GM19438 (cell line): ENCODE measurements around the gene MPPED2.
"Not testable (repeated sequence)": the region's sequence is repeated elsewhere in the genome, so short reads cannot be mapped to it uniquely, and the experiment has no call there.

Experiments
- ATAC-seq: cut with Tn5 transposase; IDR thresholded peaks from one replicate; pipeline ENCODE4 v1.9.1; 2021; ENCODE audit warnings: low read depth; ENCODE audit not compliant: unreplicated experiment

Gene MPPED2

GRCh38 chr11:30579415-30580175 is 6.6 kb downstream of the MPPED2 start:
- ATAC-seq = no peak

- ATAC-seq = no peak
Measured at GRCh38 chr11:30578406-30578805, 7.7 kb downstream of the MPPED2 start.

GRCh38 chr11:30573951-30574350 is 12.2 kb downstream of the MPPED2 start:
- ATAC-seq = no peak

- ATAC-seq = no peak
Measured at GRCh38 chr11:30568931-30569330, 17.2 kb downstream of the MPPED2 start.

GRCh38 chr11:30567644-30568043 is 18.5 kb downstream of the MPPED2 start:
- no peak for ATAC-seq

GRCh38 chr11:30567120-30567519 is 19.0 kb downstream of the MPPED2 start:
- no peak for ATAC-seq

- ATAC-seq = no peak
Measured at GRCh38 chr11:30566482-30566881, 19.7 kb downstream of the MPPED2 start.

- ATAC-seq = no peak
Measured at GRCh38 chr11:30565027-30565426, 21.1 kb downstream of the MPPED2 start.

GRCh38 chr11:30561691-30562415 is 24.3 kb downstream of the MPPED2 start:
- ATAC-seq = no peak

- ATAC-seq = no peak
Measured at GRCh38 chr11:30560206-30561106, 25.7 kb downstream of the MPPED2 start.

GRCh38 chr11:30559004-30559403 is 27.1 kb downstream of the MPPED2 start:
- no peak for ATAC-seq

GRCh38 chr11:30554587-30554986 is 31.6 kb downstream of the MPPED2 start:
- ATAC-seq = not testable (repeated sequence)

GRCh38 chr11:30553521-30554110 is 32.5 kb downstream of the MPPED2 start:
- no peak for ATAC-seq

GRCh38 chr11:30552839-30553238 is 33.3 kb downstream of the MPPED2 start:
- no peak for ATAC-seq

- ATAC-seq = no peak
Measured at GRCh38 chr11:30550022-30550542, 36.1 kb downstream of the MPPED2 start.

- no peak for ATAC-seq
Measured at GRCh38 chr11:30549565-30549964, 36.6 kb downstream of the MPPED2 start.

GRCh38 chr11:30546334-30546733 is 39.8 kb downstream of the MPPED2 start:
- ATAC-seq = no peak

- ATAC-seq = no peak
Measured at GRCh38 chr11:30545507-30545906, 40.6 kb downstream of the MPPED2 start.

- ATAC-seq = no peak
Measured at GRCh38 chr11:30543066-30543465, 43.1 kb downstream of the MPPED2 start.

GRCh38 chr11:30540781-30541180 is 45.4 kb downstream of the MPPED2 start:
- ATAC-seq = no peak
